Hippocampal formation (tissue), 2 donors: ENCODE data around the gene RTEL1.

Experiments
- DNase-seq, 2 donors: peaks; one replicate each; lab custom pipeline; 2025; lab: John Stamatoyannopoulos, UW

RTEL1 gene

GRCh38 chr20:63739130-63740069 lies 81.3 kb downstream of the RTEL1 start, which contains the start of gene SLC2A4RG:
TSS of gene SLC2A4RG (plus strand) at chr20:63739776. CDS start at chr20:63739913, 137 bp downstream.
- DNase-seq: peak; percentile 57 to 70

- no peak for DNase-seq
Observed at GRCh38 chr20:63740070-63740626, 82.0 kb downstream of the RTEL1 start.

GRCh38 chr20:63740627-63741353 lies 82.7 kb downstream of the RTEL1 start:
- DNase-seq: peak; percentile 43 to 74

- DNase-seq: no peak
Observed at GRCh38 chr20:63741354-63741675, 83.2 kb downstream of the RTEL1 start.

GRCh38 chr20:63741676-63742380 lies 83.7 kb downstream of the RTEL1 start:
- DNase-seq: no peak

- DNase-seq: no peak
Observed at GRCh38 chr20:63742381-63743024, 84.4 kb downstream of the RTEL1 start.

- DNase-seq: no peak
Observed at GRCh38 chr20:63743210-63743970, 85.3 kb downstream of the RTEL1 start.

GRCh38 chr20:63744158-63744557 lies 86.0 kb downstream of the RTEL1 start:
- DNase-seq: no peak

GRCh38 chr20:63744574-63745423 lies 86.7 kb downstream of the RTEL1 start:
- no peak for DNase-seq

- DNase-seq: no peak
Observed at GRCh38 chr20:63745424-63745805, 87.3 kb downstream of the RTEL1 start.
